Measurements from ENCODE around the gene KRTAP3-2.

The KRTAP3-2 gene

DNA sequence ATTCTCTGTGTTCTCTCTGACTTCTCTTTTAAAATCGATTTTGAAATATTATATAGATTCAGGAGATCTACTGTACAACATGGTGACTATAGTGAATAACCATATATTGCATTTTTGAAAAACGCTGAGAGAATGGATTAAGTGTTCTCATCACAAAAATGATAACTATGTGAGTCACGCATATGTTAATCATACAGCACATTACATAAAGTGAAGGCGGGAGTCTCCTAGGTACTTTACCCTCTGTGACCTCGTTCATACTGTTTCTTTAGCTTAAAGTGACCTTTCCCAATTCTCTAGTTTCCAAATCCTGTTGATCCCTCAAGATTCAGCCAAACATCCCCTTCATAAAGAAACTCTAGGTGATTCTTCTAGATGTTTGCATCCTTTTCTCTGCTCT is 3.1 kb upstream of the KRTAP3-2 start:
- H3K27ac ChIP-seq (replicated peaks) = no peak overlapping the region
- no peak for DNase-seq (ENCODE audit: low read depth in 1 of 2, low spot score in 1 of 2)
- H3K4me3 ChIP-seq (replicated peaks; ENCODE audit: insufficient read depth, low read length) = no peak overlapping the region
- no peak for TF ChIP-seq REST (IDR thresholded peaks at IDR 0.05; ENCODE audit: insufficient replicate concordance, low read depth)
- TF ChIP-seq SPI1 (IDR thresholded peaks at IDR 0.05; ENCODE audit: borderline replicate concordance, low read depth) = no peak
- TF ChIP-seq, protein P1, sequence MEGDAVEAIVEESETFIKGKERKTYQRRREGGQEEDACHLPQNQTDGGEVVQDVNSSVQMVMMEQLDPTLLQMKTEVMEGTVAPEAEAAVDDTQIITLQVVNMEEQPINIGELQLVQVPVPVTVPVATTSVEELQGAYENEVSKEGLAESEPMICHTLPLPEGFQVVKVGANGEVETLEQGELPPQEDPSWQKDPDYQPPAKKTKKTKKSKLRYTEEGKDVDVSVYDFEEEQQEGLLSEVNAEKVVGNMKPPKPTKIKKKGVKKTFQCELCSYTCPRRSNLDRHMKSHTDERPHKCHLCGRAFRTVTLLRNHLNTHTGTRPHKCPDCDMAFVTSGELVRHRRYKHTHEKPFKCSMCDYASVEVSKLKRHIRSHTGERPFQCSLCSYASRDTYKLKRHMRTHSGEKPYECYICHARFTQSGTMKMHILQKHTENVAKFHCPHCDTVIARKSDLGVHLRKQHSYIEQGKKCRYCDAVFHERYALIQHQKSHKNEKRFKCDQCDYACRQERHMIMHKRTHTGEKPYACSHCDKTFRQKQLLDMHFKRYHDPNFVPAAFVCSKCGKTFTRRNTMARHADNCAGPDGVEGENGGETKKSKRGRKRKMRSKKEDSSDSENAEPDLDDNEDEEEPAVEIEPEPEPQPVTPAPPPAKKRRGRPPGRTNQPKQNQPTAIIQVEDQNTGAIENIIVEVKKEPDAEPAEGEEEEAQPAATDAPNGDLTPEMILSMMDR (IDR thresholded peaks at IDR 0.05; ENCODE audit: insufficient read depth, low read length) = no peak
- TF ChIP-seq POLR2AphosphoS5 (IDR thresholded peaks at IDR 0.05; ENCODE audit: low read depth) = no peak
- TF ChIP-seq GABPA (IDR thresholded peaks at IDR 0.05; ENCODE audit: low read depth) = no peak
- peaks cover 4% of the 10 kb centered on the region for H3K27me3 ChIP-seq (ENCODE audit: insufficient read depth, poor library complexity, severe bottlenecking)

DNA sequence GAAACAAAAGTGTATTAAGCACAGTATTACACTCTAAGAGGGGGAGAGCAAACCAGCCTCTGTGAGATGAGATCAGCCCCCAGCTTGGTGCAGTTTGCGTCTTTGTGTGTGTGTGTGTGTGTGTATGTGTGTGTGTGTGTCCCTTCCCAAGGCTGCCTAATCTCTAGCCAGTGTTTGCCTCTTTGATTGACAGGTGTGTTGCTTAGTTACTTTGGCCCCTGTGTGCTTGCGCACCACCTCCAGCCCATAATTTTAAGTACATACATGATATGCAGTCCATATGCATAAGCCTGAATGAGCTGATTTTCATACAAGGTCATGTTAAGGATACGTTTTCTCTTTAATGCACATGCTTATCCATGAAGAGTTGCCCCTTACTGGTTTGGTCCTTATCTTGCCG is 2.1 kb upstream of the KRTAP3-2 start:
- DNase-seq (ENCODE audit: low read depth in 1 of 2, low spot score in 1 of 2) = no peak
- no peak overlapping the region for H3K27ac ChIP-seq (replicated peaks)
- TF ChIP-seq GABPA (IDR thresholded peaks at IDR 0.05; ENCODE audit: low read depth) = no peak
- TF ChIP-seq SPI1 (IDR thresholded peaks at IDR 0.05; ENCODE audit: borderline replicate concordance, low read depth) = no peak
- TF ChIP-seq, protein P1 (IDR thresholded peaks at IDR 0.05; ENCODE audit: insufficient read depth, low read length) = no peak
- no peak for TF ChIP-seq POLR2AphosphoS5 (IDR thresholded peaks at IDR 0.05; ENCODE audit: low read depth)
- no peak for TF ChIP-seq REST (IDR thresholded peaks at IDR 0.05; ENCODE audit: insufficient replicate concordance, low read depth)

GRCh38 chr17:40997361-40997760 is 2.3 kb downstream of the KRTAP3-2 start:
- DNase-seq (ENCODE audit: low read depth in 1 of 2, low spot score in 1 of 2) = no peak
- Histone ChIP-seq H3K4me3 (replicated peaks; ENCODE audit: insufficient read depth, low read length) (no peak overlapping the region), H3K27ac (replicated peaks) (no peak overlapping the region), H3K27me3 (ENCODE audit: insufficient read depth, poor library complexity, severe bottlenecking) (peaks cover 4% of the 10 kb centered on the region)
- no peak for TF ChIP-seq POLR2AphosphoS5 (IDR thresholded peaks at IDR 0.05; ENCODE audit: low read depth)
- TF ChIP-seq REST (IDR thresholded peaks at IDR 0.05; ENCODE audit: insufficient replicate concordance, low read depth) = no peak
- TF ChIP-seq GABPA (IDR thresholded peaks at IDR 0.05; ENCODE audit: low read depth) = no peak
- TF ChIP-seq, protein P1 (IDR thresholded peaks at IDR 0.05; ENCODE audit: insufficient read depth, low read length) = no peak
- TF ChIP-seq SPI1 (IDR thresholded peaks at IDR 0.05; ENCODE audit: borderline replicate concordance, low read depth) = no peak

More for the DNA sequence above, 2.1 kb upstream of the KRTAP3-2 start:
- Histone ChIP-seq H3K4me3 (replicated peaks; ENCODE audit: insufficient read depth, low read length) (no peak overlapping the region), H3K27me3 (ENCODE audit: insufficient read depth, poor library complexity, severe bottlenecking) (peaks cover 4% of the 10 kb centered on the region)

Data from HL-60 (cell line).